ENCODE data around the gene MLKL.
A peak's percentile ranks its signal among the peaks of the same experiment; 100 is the strongest.
"Not testable (repeated sequence)": the region's sequence is repeated elsewhere in the genome, so short reads cannot be mapped to it uniquely, and the experiment has no call there.

Gene MLKL

GRCh38 chr16:74731853-74732477, 31.3 kb upstream of the MLKL start:
- DNase-seq = no peak

GRCh38 chr16:74729783-74730683, 29.4 kb upstream of the MLKL start:
- DNase-seq = no peak

GRCh38 chr16:74727903-74728302, 27.2 kb upstream of the MLKL start:
- DNase-seq = no peak

GRCh38 chr16:74726716-74727115, 26.1 kb upstream of the MLKL start:
- no peak for DNase-seq

GRCh38 chr16:74725651-74726455, 25.2 kb upstream of the MLKL start:
- DNase-seq = no peak

- DNase-seq = no peak
Observed at GRCh38 chr16:74724820-74725549, 24.3 kb upstream of the MLKL start.

GRCh38 chr16:74723256-74723655, 22.6 kb upstream of the MLKL start:
- no peak for DNase-seq

GRCh38 chr16:74722156-74722555, 21.5 kb upstream of the MLKL start:
- DNase-seq = not testable (repeated sequence)

GRCh38 chr16:74721716-74722115, 21.1 kb upstream of the MLKL start:
- DNase-seq = no peak

GRCh38 chr16:74720579-74720978, 19.9 kb upstream of the MLKL start:
- DNase-seq = no peak

- no peak for DNase-seq
Observed at GRCh38 chr16:74718741-74719610, 18.3 kb upstream of the MLKL start.

GRCh38 chr16:74718140-74718539, 17.5 kb upstream of the MLKL start:
- no peak for DNase-seq

GRCh38 chr16:74717367-74717766, 16.7 kb upstream of the MLKL start:
- no peak for DNase-seq

- no peak for DNase-seq
Observed at GRCh38 chr16:74716355-74716754, 15.7 kb upstream of the MLKL start.

GRCh38 chr16:74713876-74714275, 13.2 kb upstream of the MLKL start:
- DNase-seq = no peak

GRCh38 chr16:74713325-74713724, 12.7 kb upstream of the MLKL start:
- DNase-seq = no peak

GRCh38 chr16:74711938-74712337, 11.3 kb upstream of the MLKL start:
- DNase-seq = no peak

- DNase-seq = no peak
Observed at GRCh38 chr16:74710401-74710800, 9.7 kb upstream of the MLKL start.

- peak; percentile 31 to 79 (median 60) for DNase-seq
Observed at GRCh38 chr16:74709441-74709877, 8.8 kb upstream of the MLKL start.

GRCh38 chr16:74700116-74700437, 585 bp downstream of the MLKL start:
- no peak for DNase-seq

GRCh38 chr16:74699666-74700065, 996 bp downstream of the MLKL start:
- no peak for DNase-seq

GRCh38 chr16:74698222-74698621, 2.4 kb downstream of the MLKL start:
- DNase-seq = no peak
